Lower lobe of right lung (tissue), 2 donors: ENCODE results near the gene BARHL2. TPM values are rescaled to one million over a fixed set of nuclear protein-coding genes. Genes with fewer than 3 reads are reported as not detected.

ENCODE experiments used
- ATAC-seq, 2 donors: fragments of 200-7000 bp; cut with Tn5 transposase; one replicate each; pipeline ENCODE4 v1.9.1; 2020 to 2022; ENCODE audit warnings: mild to moderate bottlenecking in 2 of 2, moderate library complexity in 2 of 2
- DNase-seq: peaks from one replicate; pipeline ENCODE4 v3.0.0-alpha.2; 2020
- H3K27ac ChIP-seq: fragments of 200-600 bp; one replicate; pipeline ENCODE4 v1.8.0; 2022
- H3K27me3 ChIP-seq: fragments of 200-600 bp; one replicate; pipeline ENCODE4 v1.8.0; 2022; ENCODE audit warnings: low read depth
- H3K36me3 ChIP-seq: fragments of 200-600 bp; one replicate; pipeline ENCODE4 v1.8.0; 2022; ENCODE audit warnings: mild to moderate bottlenecking
- H3K4me1 ChIP-seq: fragments of 200-600 bp; one replicate; pipeline ENCODE4 v1.8.0; 2022
- H3K4me3 ChIP-seq: fragments of 200-600 bp; one replicate; pipeline ENCODE4 v1.8.0; 2022; ENCODE audit warnings: mild to moderate bottlenecking
- H3K9me3 ChIP-seq: fragments of 200-600 bp; one replicate; pipeline ENCODE4 v1.8.0; 2022
- CTCF ChIP-seq: fragments of 200-600 bp; IDR thresholded peaks from one replicate; pipeline ENCODE4 v1.8.0; 2022; ENCODE audit warnings: antibody characterized with exemption, mild to moderate bottlenecking
- intact Hi-C: fragments of 100-400 bp; cut with DNase I; formaldehyde crosslinking; loops from one replicate; pipeline ENCODE4 v1.11.0; 2022
- total RNA-seq: library from RNA; stranded (reverse); fragmentation: NEBNext Ultra II Directional; extraction: Animal tissue kit (Norgen Biotek cat#: 25700); gene quantifications from one replicate; pipeline ENCODE4 v1.2.1, GENCODE V29; 2021
- donor health status: DM: no; HTN: yes; CAD: no; lungs with severe emphysema.

Gene BARHL2
- total RNA-seq, 1 donor from 2014 or later = not detected

DNA sequence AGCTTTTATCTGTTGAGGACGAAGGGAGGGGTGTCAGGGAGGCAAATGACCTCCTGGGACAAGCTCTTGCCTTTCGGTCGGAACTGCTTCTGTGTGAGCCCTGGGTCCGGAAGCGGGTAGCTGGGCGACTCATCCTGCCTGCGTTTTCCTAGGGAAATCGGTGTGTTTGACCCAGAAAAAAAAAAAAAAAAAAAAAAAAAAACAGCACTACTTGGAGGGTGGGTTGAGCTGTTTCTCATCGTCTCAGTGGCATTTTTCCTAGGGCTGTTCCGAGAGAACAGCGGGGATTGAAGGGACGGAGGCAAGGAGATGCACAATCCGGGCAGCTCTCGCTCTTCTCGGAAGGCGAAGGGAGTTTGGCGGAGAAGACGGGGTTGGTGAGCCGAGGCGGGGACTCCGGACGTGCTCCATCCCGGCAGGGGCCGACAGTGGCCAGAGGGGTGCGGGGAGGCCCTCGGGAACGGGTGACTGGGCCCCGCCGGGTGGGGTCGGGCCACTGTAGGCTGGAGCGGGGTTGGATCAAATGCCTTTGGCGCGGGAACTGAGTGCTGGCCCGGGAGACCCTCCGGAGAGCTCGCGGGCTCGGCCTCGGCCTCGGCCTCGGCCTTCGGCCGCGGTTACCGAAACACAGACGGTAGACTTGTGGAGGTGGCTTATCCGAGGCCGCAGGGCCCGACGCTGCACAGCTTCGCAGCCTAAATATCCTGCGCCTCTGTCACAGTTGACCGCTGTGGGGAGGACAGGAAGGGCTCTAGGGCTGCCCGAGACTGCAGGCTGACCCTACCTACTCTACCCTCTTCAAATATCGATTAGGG is 2.4 kb upstream of the BARHL2 start:
- intact Hi-C loops = no loop called here
- no peaks in the 10 kb centered on the region for H3K36me3 ChIP-seq
- TF ChIP-seq CTCF = no peak
- no peak overlapping the region for H3K27ac ChIP-seq
- H3K9me3 ChIP-seq = no peaks in the 10 kb centered on the region
- ATAC-seq (no peak), DNase-seq (no peak)
- no peak overlapping the region for H3K4me3 ChIP-seq
- peaks cover 95% of the 10 kb centered on the region for H3K27me3 ChIP-seq
- peaks cover 28% of the 10 kb centered on the region for H3K4me1 ChIP-seq

DNA sequence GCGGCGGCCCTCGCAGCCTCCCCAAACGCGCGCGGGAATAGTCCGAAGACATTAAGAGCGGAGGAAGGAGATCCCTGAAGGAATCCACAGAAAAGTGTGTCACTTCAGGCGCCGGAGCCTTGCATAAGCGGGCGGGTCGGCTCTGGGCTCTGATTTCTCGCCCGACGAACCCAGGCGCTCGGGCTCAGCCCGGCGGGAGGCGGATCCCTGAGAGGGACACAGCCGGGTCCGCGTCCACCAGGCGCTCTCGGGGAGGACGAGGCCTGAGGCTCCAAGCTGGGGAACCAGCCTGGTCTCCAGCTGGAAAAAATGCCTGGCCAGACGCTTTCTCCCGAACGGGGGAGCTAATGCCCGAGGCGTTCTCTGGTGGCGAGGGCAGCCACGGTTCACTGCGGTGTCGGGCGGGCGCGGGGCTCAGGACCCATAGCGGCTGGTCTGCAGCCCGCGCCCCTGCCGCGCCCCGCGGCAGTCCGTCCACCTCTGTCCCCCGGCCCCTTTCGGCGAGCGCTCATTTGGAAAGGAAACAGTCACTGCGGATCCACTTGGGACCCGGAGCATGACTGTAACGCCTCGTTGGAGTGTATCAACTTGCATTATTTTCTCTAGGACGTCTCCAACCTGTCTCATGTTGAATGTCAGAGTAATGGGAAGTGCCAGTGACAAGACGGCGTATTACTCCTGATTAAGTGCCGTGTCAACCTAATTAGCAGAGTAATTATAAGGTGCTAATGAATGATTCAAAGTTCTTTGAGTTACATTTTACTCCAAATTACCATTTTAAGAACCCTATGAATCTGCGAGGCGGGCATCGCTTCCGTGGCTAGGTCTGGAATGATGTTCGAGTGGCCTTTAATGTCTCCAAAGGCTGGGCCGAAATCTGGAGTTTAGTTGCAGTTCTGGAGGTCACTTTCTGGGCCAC is 1.6 kb upstream of the BARHL2 start:
- DNase-seq (no peak), ATAC-seq (no peak)
- TF ChIP-seq CTCF = no peak
- peaks cover 95% of the 10 kb centered on the region for H3K27me3 ChIP-seq
- H3K36me3 ChIP-seq = no peaks in the 10 kb centered on the region
- H3K4me1 ChIP-seq = peaks cover 22% of the 10 kb centered on the region
- H3K27ac ChIP-seq = no peak overlapping the region
- intact Hi-C loops = no loop called here
- H3K4me3 ChIP-seq = peak overlapping the region; percentile 35
- no peaks in the 10 kb centered on the region for H3K9me3 ChIP-seq

DNA sequence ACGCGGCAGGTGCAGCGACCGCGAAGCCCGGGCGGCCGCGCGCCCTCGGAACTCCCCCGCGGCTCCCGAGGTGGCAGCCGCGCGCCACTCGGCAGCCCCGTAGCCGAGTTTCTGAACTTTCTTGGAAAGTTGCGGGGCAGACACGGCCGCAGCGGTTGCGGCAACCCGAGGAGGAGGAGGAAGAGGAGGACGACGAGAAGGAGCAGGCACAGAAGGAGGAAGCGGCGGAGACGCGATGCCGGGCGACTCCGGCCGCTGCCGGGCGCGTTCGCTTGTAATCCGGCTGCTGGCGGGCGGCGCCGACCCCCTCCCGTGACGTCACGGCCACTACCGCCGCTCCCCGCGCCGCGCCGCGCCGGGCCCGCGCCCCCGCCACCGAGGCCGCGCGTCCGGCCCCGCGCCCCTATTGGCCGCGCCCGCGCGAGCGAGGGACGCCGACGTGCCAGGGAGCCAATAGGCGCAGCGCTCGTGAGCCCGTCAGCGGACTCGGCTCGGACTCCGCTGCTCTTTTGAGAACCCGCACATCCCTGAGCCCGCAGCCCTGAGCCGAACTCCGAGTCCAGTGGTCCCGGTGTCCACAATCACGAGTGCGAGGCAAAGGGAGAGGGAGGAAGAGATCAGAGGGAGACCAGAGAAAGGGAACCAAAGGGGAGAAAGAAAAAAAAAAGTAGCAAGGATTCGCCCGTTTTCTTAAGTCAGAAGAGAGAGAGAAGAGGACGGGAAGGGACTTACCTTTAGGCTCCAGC is 736 bp upstream of the BARHL2 start:
- ATAC-seq (no peak), DNase-seq (no peak)
- Histone ChIP-seq H3K36me3 (no peaks in the 10 kb centered on the region), H3K27ac (no peak overlapping the region), H3K9me3 (no peaks in the 10 kb centered on the region), H3K4me3 (peak overlapping the region; percentile 35), H3K27me3 (peaks cover 95% of the 10 kb centered on the region), H3K4me1 (peaks cover 14% of the 10 kb centered on the region)
- intact Hi-C loops = no loop called here
- no peak for TF ChIP-seq CTCF

DNA sequence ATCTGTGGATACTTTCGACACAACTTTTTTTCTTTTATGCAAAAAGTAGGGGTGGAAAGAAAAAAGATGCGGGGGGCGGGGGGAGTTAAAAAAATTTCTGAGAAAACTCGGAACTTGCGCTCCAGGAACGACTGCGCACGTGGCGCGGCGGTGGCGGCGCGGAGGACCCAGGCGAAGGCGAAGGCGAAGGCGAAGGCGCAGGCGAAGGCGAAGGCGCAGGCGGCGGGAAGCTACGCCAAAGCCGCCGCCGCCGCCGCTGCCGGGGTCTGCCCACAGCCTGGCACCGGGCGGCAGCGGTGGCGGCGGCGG is 208 bp upstream of the BARHL2 start:
- H3K4me1 ChIP-seq = peaks cover 13% of the 10 kb centered on the region
- no peak for TF ChIP-seq CTCF
- DNase-seq = no peak
- H3K9me3 ChIP-seq = no peaks in the 10 kb centered on the region
- H3K27ac ChIP-seq = no peak overlapping the region
- intact Hi-C loops = no loop called here
- ATAC-seq = no peak
- peaks cover 95% of the 10 kb centered on the region for H3K27me3 ChIP-seq
- H3K4me3 ChIP-seq = no peak overlapping the region
- no peaks in the 10 kb centered on the region for H3K36me3 ChIP-seq

DNA sequence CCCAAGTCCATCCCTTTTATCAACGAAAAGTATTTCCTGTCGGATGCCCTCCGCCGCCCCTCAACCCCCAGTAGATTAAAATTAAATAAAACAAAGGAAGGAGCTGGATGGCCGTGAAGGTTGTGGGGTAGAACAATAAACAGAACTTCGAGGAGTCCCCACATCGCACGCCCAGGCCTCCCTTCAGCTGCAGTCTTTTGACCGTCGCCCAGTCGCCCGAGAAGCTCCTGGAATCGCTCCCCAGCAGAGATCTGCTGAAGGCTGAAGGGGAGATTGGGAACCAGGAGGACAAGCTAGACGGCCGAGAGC is 905 bp downstream of the BARHL2 start:
- Histone ChIP-seq H3K9me3 (no peaks in the 10 kb centered on the region), H3K4me3 (no peak overlapping the region), H3K27me3 (peaks cover 92% of the 10 kb centered on the region), H3K36me3 (no peaks in the 10 kb centered on the region), H3K4me1 (peaks cover 9% of the 10 kb centered on the region), H3K27ac (no peak overlapping the region)
- ATAC-seq (no peak), DNase-seq (no peak)
- TF ChIP-seq CTCF = no peak
- intact Hi-C loops = no loop called here
